GDM1 (cell line): ENCODE measurements around the gene COP1.
A peak's percentile ranks its signal among the peaks of the same experiment; 100 is the strongest.
"Not testable (repeated sequence)": the region's sequence is repeated elsewhere in the genome, so short reads cannot be mapped to it uniquely, and the experiment has no call there.

Experiments
- DNase-seq: peaks from one replicate; lab custom pipeline; 2025; lab: John Stamatoyannopoulos, UW

Gene COP1

GRCh38 chr1:176206961-176207902, at the start of gene COP1:
COP1 (minus strand) TSS chr1:176207286; CDS start chr1:176206978, 308 bp downstream.
- peak; percentile 94 for DNase-seq

- DNase-seq, result no peak
Measured at GRCh38 chr1:176252191-176252590, 45.1 kb upstream of the COP1 start.

DNA sequence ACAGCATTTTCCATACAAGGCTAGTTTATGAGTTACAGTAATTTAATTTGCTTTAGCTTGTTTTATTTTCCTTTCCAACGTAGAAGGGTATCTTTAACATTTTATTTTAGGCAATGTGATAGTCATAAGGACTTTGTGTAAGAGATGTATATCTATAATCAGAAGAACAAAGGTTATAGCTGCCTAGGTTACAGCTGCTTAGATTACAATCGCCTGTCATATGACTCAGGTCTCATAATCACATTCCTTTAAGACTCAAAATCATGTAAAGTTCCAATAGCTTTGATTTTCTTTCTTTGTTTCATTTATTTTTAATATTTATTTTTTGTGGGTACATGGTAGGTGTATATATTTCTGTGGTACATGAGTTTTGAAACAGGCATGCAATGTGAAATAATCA, 37.8 kb upstream of the COP1 start:
- DNase-seq, result no peak

GRCh38 chr1:176243746-176244145, 36.7 kb upstream of the COP1 start:
- no peak for DNase-seq

DNA sequence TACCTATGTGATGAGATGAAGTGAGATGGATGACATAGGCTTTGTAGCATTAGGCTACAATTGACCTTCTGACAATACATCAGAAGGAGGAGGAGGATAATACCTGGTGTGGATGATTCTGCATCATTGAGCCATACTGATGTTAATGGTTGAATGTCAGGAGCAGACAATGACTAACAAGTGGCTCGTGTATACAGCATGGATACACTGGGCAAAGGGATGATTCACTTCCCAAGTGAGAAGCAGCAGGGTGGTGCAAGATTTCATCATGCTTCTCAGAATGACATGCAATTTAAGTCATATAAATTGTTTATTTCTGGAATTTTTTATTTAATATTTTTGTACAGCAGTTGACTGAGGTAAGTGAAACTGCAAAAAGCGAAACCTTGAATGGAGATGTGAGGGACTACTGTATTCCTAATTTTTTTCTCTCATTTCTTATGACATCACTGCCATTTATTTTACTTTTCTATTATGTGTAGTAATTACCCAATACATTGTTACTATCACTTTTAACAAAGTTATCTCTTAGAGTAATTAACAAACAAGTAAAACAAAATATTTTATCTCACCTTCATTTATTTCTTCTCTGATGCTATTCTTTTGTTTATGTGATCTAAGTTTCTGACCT, 34.4 kb upstream of the COP1 start:
- no peak for DNase-seq

DNA sequence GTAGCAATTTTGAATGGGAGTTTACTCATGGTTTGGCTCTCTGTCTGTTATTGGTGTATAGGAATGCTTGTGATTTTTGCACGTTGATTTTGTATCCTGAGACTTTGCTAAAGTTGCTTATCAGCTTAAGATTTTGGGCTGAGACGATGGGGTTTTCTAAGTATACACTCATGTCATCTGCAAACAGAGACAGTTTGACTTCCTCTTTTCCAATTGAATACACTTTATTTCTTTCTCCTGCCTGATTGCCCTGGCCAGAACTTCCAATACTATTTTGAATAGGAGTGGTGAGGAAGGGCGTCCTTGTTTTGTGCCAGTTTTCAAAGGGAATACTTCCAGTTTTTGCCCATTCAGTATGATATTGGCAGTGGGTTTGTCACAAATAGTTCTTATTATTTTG, 26.6 kb upstream of the COP1 start:
- not testable (repeated sequence) for DNase-seq

DNA sequence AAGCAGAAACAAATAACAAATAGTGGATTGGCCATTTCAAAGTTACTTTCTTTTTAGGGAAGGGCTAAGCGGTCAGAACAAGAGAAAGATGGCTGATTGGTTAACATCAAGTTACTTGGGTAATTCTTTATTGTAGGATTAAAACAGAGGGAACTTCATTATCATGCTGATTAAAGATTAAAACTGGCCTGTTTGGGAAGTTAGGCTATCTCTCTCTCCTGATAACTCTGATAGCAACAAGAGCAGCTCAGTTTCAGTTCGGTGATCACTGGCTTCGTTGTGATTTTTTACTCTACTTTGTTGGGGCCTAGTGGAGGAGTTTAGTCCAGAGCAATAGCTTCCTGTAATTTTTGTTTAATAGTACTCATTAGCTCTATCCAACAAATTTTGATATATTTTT, 20.5 kb upstream of the COP1 start:
- DNase-seq, result no peak

DNA sequence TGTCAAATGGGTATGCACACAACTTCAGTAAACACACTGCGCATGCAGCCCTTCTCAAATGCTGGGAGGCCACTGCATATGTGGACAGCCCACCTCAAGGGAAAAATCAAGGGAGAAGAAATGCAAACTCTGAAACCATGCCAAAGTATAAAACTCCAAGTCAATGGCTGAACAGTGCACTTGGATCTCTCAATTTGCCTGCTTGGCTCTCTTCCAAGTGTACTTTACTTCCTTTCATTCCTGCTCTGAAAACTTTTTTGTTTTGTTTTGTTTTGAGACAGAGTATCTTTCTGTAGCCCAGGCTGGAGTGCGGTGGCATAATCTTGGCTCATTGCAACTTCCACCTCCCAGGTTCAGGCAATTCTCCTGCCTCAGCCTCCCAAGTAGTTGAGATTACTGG, 18.8 kb upstream of the COP1 start:
- DNase-seq, result no peak

DNA sequence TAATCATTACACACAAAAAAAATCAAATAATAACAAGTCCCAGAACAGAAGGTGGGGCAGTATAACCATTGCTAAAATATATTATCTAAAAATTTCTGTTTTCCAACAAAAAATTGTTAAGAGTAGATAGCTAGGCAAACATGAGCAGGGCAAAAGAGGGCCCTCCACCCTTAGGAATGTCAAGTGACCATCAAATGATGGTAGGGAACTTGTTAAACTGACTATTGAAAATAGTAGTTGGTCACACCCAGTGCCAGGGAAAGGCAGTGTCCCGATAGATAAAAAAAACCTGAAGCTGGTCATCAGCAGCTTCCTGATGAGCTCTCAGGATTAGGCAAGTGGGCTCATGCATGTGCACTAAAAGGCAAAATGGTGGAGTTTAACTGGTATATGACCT, 18.4 kb upstream of the COP1 start:
- no peak for DNase-seq

- DNase-seq, result no peak
Measured at GRCh38 chr1:176222196-176222595, 15.1 kb upstream of the COP1 start.

DNA sequence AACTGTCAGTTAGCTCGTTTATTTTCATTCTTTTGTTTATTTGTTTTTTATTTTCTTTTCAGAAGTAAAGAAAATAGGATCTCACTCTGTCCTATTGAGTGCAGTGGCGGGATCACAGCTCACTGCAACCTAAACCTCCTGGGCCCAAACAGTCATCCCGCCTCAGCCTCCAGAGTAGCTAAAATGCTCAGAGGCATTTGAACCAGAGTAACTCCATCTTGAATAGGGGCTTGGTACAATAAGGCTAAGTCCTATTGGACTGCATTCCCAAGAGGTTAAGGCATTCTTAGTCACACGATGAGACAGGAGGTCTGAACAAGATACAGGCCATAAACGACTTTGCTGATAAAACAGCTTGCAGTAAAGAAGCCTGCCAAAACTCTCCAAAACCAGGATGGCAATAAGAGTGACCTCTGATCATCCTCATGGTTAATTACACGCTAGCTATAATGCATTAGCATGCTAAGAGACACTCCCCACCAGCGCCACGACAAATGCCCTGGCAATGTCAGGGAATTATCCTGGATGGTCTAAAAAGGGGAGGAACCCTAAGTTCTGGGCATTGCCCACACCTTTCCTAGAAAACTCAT, 13.1 kb upstream of the COP1 start:
- DNase-seq, result no peak

DNA sequence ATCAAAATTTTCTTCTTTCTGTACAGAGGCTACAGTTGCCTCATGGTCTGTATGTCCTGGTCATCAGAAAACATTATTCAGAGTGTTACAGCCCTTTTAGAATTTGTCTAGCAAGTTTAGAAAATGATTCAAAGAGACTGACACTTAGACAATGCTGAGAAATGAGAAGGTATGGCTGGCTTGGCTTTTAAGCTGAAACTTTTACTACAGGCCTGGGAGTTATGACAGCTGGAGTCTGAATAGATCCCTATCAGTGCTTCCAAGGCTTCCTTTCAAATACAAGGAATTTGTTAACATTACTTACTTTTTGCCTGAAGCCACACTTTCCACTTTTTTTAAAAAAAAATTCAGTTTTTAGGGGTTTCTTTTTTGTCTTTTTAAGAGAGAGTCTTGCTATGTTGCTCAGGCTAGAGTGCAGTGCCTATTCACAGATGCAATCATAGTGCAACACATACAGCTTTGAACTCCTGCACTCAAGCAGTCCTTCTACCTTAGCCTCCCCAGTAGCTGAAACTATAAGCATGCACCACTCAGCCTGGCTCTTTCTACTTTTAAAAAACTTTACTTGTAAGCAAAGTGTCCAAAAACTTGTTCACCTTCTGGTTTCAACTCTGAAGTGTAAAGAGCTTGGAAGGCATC, 10.5 kb upstream of the COP1 start:
- DNase-seq, result no peak

GRCh38 chr1:176216031-176216430, 8.9 kb upstream of the COP1 start:
- DNase-seq, result no peak

DNA sequence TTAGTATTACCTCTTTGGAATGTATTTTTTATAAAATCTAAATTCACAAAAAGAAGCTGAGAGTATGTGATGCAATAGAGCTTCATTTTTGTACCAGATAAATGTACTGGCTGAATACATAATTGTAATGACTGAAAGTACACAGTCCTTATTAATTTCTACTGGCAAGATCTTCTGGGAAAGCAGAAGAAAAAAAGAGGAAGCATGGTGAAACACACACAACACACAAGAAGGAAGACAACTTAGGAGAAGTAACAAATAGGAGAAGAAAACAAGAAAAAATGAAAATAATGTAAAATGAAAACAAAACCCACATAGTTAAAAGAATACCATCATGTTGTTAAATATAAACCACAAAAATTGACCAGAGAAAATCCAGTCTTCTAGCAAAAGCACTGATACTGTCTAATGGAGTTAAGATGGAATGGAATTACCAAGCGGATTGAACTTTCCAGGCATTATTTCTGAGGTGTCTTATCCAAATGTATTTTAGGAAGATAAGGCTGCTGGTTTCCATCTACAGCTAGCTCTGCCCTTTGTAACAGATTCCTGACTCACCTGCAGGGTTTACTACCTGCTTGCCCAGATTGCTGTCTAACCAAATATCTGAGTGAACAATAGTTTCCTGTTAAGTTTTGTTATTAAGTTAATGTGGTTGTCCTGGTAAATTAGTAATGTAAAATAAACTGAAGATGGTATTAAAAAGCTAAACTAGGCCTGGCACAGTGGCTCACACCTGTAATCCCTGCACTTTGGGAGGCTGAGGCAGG, 4.5 kb upstream of the COP1 start:
- DNase-seq, result peak; percentile 3

DNA sequence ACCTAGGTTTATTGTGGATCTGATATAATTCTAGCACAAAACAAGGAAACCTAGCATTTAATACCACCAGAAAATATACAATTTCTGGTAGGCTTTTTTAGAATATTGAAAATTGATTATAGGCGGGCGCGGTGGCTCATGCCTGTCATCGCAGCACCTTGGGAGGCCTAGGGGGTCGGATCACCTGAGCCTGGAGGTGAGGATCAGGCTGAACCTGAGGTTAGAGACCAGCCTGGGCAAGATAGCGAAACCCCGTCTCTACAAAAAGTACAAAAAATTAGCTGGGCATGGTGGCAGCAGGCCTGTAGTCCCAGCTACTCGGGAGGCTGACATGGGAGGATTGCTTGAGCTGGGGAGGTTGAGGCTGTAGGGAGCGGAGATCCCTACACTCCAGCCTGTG, 948 bp upstream of the COP1 start:
- DNase-seq, result no peak

GRCh38 chr1:176206006-176206960, 803 bp downstream of the COP1 start:
- peak; percentile 2 for DNase-seq

- DNase-seq, result peak; percentile 0
Measured at GRCh38 chr1:176205332-176205914, 1.7 kb downstream of the COP1 start.

- DNase-seq, result not testable (repeated sequence)
Measured at GRCh38 chr1:176204655-176205054, 2.4 kb downstream of the COP1 start.

DNA sequence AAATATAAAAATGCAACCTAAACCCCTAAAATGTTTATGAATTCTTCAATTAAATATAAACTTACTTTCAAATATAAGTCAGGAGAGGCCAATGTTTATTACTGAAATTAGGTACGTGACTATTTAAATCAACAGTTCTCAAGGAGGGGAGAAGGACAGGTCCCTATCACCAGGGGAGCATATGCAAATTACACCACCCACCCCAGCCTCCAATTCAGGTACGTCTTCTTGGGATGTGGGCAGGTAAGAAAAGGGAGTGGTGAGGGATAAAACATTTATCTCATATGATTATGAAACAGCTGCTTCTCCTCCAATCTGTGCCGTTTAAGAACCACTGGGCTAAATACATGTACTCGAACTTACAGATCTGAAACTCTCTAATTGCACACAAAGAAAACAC, 3.4 kb downstream of the COP1 start:
- DNase-seq, result no peak

- DNase-seq, result no peak
Measured at GRCh38 chr1:176201568-176201967, 5.5 kb downstream of the COP1 start.
